Fibroblast of the aortic adventitia (primary cell): ENCODE results near the gene MAPK14. TPM values are rescaled to one million over a fixed set of nuclear protein-coding genes. Genes with fewer than 3 reads are reported as not detected.

ENCODE experiments used
- DNase-seq: peaks from one replicate; pipeline ENCODE4 v3.0.0-alpha.2; 2010; ENCODE audit warnings: low read depth
- H3K4me3 ChIP-seq: 2 replicates; pipeline ENCODE4 v1.5.1; 2011; ENCODE audit warnings: low read depth, mild to moderate bottlenecking, control low read depth, low read length, moderate library complexity
- total RNA-seq: library from RNA; depleted of rRNA; stranded (reverse); fragments of >200 nt; gene quantifications from 2 replicates; pipeline ENCODE4 v1.2.3, GENCODE V29; 2012; ENCODE audit warnings: low replicate concordance
- TF ChIP-seq, protein P1 (sequence below): IDR thresholded peaks from 2 replicates; pipeline ENCODE4 v1.5.1; 2011; ENCODE audit warnings: mild to moderate bottlenecking, low read length, control low read depth, inconsistent platforms; ENCODE audit not compliant: insufficient read depth

Gene MAPK14
- total RNA-seq, 1 donor: 72.5 TPM

- DNase-seq: peak; percentile 30
- TF ChIP-seq, protein P1, sequence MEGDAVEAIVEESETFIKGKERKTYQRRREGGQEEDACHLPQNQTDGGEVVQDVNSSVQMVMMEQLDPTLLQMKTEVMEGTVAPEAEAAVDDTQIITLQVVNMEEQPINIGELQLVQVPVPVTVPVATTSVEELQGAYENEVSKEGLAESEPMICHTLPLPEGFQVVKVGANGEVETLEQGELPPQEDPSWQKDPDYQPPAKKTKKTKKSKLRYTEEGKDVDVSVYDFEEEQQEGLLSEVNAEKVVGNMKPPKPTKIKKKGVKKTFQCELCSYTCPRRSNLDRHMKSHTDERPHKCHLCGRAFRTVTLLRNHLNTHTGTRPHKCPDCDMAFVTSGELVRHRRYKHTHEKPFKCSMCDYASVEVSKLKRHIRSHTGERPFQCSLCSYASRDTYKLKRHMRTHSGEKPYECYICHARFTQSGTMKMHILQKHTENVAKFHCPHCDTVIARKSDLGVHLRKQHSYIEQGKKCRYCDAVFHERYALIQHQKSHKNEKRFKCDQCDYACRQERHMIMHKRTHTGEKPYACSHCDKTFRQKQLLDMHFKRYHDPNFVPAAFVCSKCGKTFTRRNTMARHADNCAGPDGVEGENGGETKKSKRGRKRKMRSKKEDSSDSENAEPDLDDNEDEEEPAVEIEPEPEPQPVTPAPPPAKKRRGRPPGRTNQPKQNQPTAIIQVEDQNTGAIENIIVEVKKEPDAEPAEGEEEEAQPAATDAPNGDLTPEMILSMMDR: no peak
- no peak overlapping the region for H3K4me3 ChIP-seq
Measured at GRCh38 chr6:36099869-36100483, 72.4 kb downstream of the MAPK14 start.

DNA sequence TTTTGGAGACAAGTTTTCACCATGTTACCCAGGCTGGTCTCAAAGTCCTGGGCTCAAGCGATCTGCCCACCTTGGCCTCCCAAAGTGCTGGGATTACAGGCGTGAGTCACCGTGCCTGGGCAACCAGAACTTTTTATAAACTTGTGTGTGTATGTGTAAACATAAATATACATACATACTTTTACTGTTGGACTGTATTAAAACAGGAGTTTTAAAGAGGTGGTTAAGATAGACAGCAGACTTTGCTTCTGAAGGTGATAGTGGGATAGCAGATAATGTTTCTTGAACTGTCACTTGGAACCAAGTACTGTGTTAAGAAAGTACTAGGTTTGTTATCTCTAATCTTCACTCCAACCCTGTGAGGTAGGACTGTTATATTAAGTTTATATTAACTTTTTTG, 74.1 kb downstream of the MAPK14 start:
- no peak for DNase-seq
- TF ChIP-seq, protein P1: no peak
- H3K4me3 ChIP-seq: no peak overlapping the region

- H3K4me3 ChIP-seq: no peak overlapping the region
- TF ChIP-seq, protein P1: no peak
- DNase-seq: no peak
Measured at GRCh38 chr6:36102853-36103252, 75.2 kb downstream of the MAPK14 start.

DNA sequence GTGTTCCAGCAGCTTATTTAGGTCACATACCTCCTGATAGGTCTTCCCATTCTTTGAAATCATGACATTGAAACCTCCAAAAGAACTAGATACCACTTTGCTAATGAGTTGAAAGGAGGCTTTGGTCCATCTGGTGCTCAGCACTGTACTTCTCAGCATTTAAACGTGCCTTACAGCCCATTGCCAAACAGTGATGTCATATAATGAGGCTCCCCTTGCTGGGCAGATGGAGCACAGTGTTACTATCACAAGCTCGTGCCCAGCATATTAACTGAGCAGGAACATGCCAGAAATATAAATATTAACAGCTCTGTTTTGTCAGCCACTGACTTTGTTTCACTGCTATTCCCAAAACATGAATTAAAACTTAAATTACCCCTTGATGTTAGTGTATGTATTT, 77.2 kb downstream of the MAPK14 start:
- TF ChIP-seq, protein P1: no peak
- no peak for DNase-seq
- no peak overlapping the region for H3K4me3 ChIP-seq

DNA sequence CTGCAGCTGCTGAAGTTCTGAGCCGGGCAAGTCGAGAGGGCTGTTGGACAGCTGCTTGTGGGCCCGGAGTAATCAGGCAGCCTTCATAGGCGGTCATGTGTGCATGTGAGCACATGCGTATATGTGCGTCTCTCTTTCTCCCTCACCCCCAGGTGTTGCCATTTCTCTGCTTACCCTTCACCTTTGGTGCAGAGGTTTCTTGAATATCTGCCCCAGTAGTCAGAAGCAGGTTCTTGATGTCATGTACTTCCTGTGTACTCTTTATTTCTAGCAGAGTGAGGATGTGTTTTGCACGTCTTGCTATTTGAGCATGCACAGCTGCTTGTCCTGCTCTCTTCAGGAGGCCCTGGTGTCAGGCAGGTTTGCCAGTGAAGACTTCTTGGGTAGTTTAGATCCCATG, 81.5 kb downstream of the MAPK14 start:
- no peak overlapping the region for H3K4me3 ChIP-seq
- DNase-seq: no peak
- TF ChIP-seq, protein P1: no peak

DNA sequence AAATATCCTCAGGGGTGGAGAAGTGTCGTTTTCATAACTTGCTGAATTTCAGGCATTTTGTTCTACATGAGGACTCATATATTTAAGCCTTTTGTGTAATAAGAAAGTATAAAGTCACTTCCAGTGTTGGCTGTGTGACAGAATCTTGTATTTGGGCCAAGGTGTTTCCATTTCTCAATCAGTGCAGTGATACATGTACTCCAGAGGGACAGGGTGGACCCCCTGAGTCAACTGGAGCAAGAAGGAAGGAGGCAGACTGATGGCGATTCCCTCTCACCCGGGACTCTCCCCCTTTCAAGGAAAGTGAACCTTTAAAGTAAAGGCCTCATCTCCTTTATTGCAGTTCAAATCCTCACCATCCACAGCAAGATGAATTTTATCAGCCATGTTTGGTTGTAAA, 82.4 kb downstream of the MAPK14 start:
- TF ChIP-seq, protein P1: no peak
- DNase-seq: peak; percentile 41
- H3K4me3 ChIP-seq: no peak overlapping the region

- DNase-seq: no peak
- no peak overlapping the region for H3K4me3 ChIP-seq
- TF ChIP-seq, protein P1: no peak
Measured at GRCh38 chr6:36110863-36111262, 83.3 kb downstream of the MAPK14 start.
